Renal cortex interstitium (tissue), 15 donors: Measurements from ENCODE around the gene AGO3. TPM values are rescaled to one million over a fixed set of nuclear protein-coding genes. Genes with fewer than 3 reads are reported as not detected.
"Not testable (repeated sequence)": the region's sequence is repeated elsewhere in the genome, so short reads cannot be mapped to it uniquely, and the experiment has no call there.

Source experiments
- DNase-seq, 11 donors: peaks; one replicate each; pipeline ENCODE4 v3.0.0-alpha.2; 2013; ENCODE audit warnings: low read depth in 9 of 11, low spot score in 4 of 11; ENCODE audit errors: extremely low read depth in 1 of 11
- long read RNA-seq, 16 experiments: transcript quantifications; one replicate each; lab custom pipeline, GENCODE V29; 2026
- polyA plus RNA-seq, 3 donors: library from polyadenylated mRNA; unstranded; fragments of 120-200 nt; gene quantifications; one replicate each; pipeline ENCODE4 v1.2.1, GENCODE V29; 2013; ENCODE audit not compliant: insufficient read length in 3 of 3

Gene AGO3
- polyA plus RNA-seq, result 10 to 100 TPM; 11.6 to 13.8 (median 11.8) TPM
- long read RNA-seq, donor 1, result 0 reads
- long read RNA-seq, donor 2, result 0 reads
- long read RNA-seq, donor 3, result 0 reads
- long read RNA-seq, donor 4, full-length matches to known transcripts, result 2 of 2 reads
- long read RNA-seq, donor 4, partial matches to known transcripts, result 0 of 2 reads
- long read RNA-seq, donor 4, other reads (novel, unspliced or antisense), result 0 of 2 reads
- long read RNA-seq, donor 5, result 0 reads
- long read RNA-seq, donor 6, full-length matches to known transcripts, result 1 of 1 reads
- long read RNA-seq, donor 6, partial matches to known transcripts, result 0 of 1 reads
- long read RNA-seq, donor 6, other reads (novel, unspliced or antisense), result 0 of 1 reads
- long read RNA-seq, donor 7, result 0 reads
- long read RNA-seq, donor 8, full-length matches to known transcripts, result 1 of 1 reads
- long read RNA-seq, donor 8, partial matches to known transcripts, result 0 of 1 reads
- long read RNA-seq, donor 8, other reads (novel, unspliced or antisense), result 0 of 1 reads
- long read RNA-seq, donor 9, full-length matches to known transcripts, result 2 of 2 reads
- long read RNA-seq, donor 9, partial matches to known transcripts, result 0 of 2 reads
- long read RNA-seq, donor 9, other reads (novel, unspliced or antisense), result 0 of 2 reads
- long read RNA-seq, donor 10, result 0 reads
- long read RNA-seq, donor 11, full-length matches to known transcripts, result 1 of 1 reads
- long read RNA-seq, donor 11, partial matches to known transcripts, result 0 of 1 reads
- long read RNA-seq, donor 11, other reads (novel, unspliced or antisense), result 0 of 1 reads
- long read RNA-seq, donor 12, result 0 reads
- long read RNA-seq, donor 13, result 0 reads
- long read RNA-seq, donor 14, result 0 reads
- long read RNA-seq, donor 15, result 0 reads
- long read RNA-seq, donor 16, full-length matches to known transcripts, result 6 of 13 reads
- long read RNA-seq, donor 16, partial matches to known transcripts, result 7 of 13 reads
- long read RNA-seq, donor 16, other reads (novel, unspliced or antisense), result 0 of 13 reads

- DNase-seq, result peak; percentile 55 to 78 (median 72)
Measured at GRCh38 chr1:35930593-35931445, at the start of gene AGO3. Gene AGO3 (plus strand): TSS chr1:35931105. CDS start chr1:35931427, 322 bp downstream.

GRCh38 chr1:35881850-35882273 lies 49.0 kb upstream of the AGO3 start:
- no peak for DNase-seq

- no peak for DNase-seq
Measured at GRCh38 chr1:35882586-35882944, 48.3 kb upstream of the AGO3 start.

GRCh38 chr1:35882945-35883634 lies 47.8 kb upstream of the AGO3 start, which contains the start of gene AGO1:
Gene AGO1 (plus strand): TSS chr1:35883209. CDS start chr1:35883422, 213 bp downstream.
- DNase-seq, result peak; percentile 69 to 93 (median 89)

- peak in 9 of 11 donors; percentile 15 to 54 (median 31) for DNase-seq
Measured at GRCh38 chr1:35883635-35884101, 47.2 kb upstream of the AGO3 start.

GRCh38 chr1:35884934-35885333 lies 46.0 kb upstream of the AGO3 start:
- DNase-seq, result no peak

GRCh38 chr1:35885961-35886558 lies 44.8 kb upstream of the AGO3 start:
- no peak for DNase-seq

GRCh38 chr1:35886577-35887431 lies 44.1 kb upstream of the AGO3 start:
- no peak for DNase-seq

- no peak for DNase-seq
Measured at GRCh38 chr1:35887508-35887907, 43.4 kb upstream of the AGO3 start.

GRCh38 chr1:35888255-35888654 lies 42.6 kb upstream of the AGO3 start:
- DNase-seq, result no peak

- not testable (repeated sequence) for DNase-seq
Measured at GRCh38 chr1:35888981-35889380, 41.9 kb upstream of the AGO3 start.

- DNase-seq, result no peak
Measured at GRCh38 chr1:35893051-35893879, 37.6 kb upstream of the AGO3 start.

GRCh38 chr1:35894183-35894582 lies 36.7 kb upstream of the AGO3 start:
- no peak for DNase-seq

GRCh38 chr1:35894656-35895055 lies 36.2 kb upstream of the AGO3 start:
- DNase-seq, result no peak

GRCh38 chr1:35899941-35900340 lies 31.0 kb upstream of the AGO3 start:
- no peak for DNase-seq

- no peak for DNase-seq
Measured at GRCh38 chr1:35901235-35901634, 29.7 kb upstream of the AGO3 start.
